Dermis microvascular lymphatic vessel endothelial cell (primary cell): ENCODE measurements around the gene CD99. TPM values are rescaled to one million over a fixed set of nuclear protein-coding genes. Genes with fewer than 3 reads are reported as not detected.
"Not testable (repeated sequence)": the region's sequence is repeated elsewhere in the genome, so short reads cannot be mapped to it uniquely, and the experiment has no call there.

Experiments
- DNase-seq, 2 donors: peaks; one replicate each; pipeline versions ENCODE4 v3.0.0 to v3.0.0-alpha.2; 2010; ENCODE audit warnings: low read depth in 2 of 2
- total RNA-seq: library from RNA; depleted of rRNA; stranded (reverse); fragments of >200 nt; gene quantifications from 2 replicates; pipeline ENCODE4 v1.2.1, GENCODE V29; 2014

The CD99 gene
- total RNA-seq, 1 donor from 2014 or later: 199 TPM

DNA sequence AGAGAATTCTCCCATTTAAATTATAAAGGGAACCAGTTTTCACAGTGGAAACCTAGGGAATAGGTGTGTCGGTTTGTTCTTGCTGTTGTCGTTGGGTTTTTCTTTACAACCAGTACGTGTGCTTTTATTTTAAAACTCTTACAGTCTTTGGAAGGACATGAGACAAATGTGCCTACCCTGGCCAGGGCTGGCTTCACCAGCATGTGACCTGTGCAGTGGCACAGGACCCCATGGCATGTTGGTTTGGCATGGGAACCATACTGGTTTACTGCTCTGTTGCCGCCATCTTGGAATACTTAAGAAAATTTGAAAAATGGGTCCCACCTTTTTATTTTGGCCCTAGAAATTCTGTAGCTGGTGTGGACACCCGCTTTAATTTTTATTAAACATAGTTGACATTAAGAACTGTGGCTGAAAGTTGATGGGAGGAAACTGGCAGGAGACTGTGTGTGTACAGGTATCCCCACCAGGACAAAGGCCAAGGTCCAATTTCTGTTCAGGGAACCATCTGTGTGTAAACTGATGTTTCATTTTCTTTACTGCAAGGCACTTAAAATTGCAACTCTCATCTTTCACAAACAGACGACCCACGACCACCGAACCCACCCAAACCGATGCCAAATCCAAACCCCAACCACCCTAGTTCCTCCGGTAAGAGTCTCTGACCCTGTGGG is 28.8 kb downstream of the CD99 start:
- DNase-seq: no peak

DNA sequence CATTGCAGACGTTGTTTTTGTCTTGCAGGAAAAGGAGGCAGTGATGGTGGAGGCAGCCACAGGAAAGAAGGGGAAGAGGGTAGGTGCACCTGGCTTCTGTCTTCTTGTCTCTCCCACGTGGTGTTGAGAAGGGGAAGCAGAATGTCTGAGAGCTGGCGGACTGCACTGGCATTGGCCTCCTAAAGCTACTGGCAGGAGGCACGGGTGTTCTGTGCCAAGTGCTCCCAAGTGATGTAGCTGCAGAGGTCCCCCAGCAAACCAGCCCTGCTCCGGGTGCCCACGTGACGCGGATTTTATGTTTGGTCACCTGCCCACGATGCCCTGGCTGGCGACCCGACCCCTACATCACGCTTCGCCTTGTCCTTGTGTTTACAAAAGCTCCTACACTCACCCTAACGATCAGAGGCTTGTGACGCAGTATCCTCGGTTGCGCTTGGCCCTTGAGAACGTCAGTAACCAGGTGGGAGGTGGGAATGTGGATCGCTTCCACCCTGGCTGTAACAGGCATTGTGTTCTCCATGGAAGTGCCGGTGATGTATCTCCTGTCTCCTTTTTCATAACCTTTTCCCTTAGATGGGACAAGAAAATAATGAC is 32.3 kb downstream of the CD99 start:
- no peak for DNase-seq

DNA sequence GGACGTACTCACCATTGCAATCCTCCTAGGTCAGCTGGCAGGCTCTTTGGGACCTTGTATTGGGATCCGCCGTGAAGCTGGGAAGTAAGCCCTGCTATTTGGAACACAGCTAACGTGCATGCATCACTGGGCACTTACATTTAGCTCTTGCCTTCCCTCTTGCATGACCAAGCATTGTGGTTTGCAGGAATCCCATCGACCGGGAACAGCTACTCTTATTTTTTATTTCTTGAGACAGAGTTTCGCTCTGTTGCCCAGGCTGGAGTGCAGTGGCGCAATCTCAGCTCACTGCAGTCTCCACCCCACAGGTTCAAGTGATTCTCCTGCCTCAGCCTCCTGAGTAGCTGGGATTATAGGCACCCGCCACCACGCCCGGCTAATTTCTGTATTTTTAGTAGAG is 36.2 kb downstream of the CD99 start:
- not testable (repeated sequence) for DNase-seq

DNA sequence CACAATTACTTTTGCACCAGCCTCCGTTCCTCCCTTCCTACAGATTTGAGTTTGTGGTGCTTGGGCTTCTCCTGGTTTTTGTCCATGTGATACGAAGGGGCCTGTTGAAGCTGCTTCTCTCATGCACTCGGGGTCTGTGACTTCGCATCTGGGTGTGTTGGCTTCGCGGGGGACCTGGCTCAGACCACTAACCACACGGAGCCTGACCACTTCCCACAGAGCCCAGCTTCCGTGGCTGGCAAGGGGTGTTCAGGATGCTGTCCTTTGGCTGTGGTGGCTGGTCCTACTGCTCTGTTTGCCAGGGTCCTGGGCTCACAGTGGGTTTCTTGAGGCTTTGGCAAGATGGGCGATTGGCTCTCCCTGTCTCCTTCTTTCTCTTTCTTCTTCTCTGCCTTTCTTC is 41.0 kb downstream of the CD99 start:
- no peak for DNase-seq

DNA sequence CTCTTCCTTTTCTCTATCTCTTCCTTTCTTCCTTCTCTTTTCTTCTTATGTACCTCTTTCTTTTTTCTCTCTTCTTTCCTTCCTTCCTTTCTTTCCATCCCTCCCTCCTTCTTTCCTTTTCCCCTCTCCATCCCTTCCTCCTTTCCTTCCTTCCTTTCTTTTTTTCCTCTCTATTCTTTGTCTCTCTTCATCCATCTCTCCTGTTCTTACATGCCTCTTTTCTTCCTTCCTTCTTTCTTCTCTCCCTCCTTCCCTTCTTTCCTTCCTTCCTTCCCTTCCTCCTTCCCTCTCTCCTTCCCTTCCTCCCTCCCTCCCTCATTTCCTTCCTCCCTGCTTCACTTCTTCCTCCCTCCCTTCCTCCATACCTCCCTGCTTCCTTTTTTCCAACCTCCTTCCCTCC is 41.6 kb downstream of the CD99 start:
- no peak for DNase-seq

DNA sequence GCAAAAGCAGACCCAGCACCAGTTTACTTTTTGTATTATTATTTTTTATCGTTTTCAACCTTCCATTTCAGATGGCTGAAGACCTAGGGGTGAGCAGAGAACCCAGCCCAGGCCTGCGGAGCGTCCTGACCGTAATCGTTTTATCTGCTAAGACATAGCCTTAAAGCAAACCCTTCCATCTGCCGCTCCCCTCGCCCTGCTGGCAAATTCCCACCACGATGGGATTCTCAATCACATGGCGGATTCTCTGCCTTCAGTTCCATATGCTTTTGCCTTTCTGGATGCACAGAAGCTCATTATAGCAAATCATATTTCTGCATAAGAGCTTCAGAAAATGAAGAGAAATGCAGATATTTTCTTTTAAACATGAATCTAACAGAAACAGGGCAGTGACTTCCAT is 42.2 kb downstream of the CD99 start:
- no peak for DNase-seq

DNA sequence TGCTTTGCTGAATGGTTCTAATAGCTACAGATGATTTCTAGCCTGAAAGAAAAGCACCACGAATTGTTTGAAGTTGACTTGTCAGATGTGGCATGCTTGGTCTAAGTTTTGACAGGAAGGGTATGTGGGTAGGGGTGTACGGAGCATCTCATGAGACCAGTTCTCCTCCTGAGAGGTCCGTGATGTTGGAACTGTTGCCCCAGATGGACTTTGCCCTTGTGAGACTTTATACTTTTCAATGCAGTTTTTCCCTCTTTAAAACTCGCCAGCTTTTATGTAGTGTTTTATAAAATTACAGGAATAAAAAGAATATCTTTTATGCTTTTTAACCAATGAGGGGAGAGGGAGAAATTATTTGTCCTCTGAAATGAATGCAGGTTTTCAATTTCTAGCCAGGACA is 44.2 kb downstream of the CD99 start:
- DNase-seq: no peak

DNA sequence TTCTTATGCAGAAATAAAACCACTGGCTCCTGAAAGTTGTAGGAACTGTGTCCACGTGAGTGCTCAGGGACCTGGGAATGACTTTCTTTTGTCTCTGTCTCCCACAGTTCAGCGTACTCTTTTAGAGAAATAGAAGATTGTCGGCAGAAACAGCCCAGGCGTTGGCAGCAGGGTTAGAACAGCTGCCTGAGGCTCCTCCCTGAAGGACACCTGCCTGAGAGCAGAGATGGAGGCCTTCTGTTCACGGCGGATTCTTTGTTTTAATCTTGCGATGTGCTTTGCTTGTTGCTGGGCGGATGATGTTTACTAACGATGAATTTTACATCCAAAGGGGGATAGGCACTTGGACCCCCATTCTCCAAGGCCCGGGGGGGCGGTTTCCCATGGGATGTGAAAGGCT is 49.6 kb downstream of the CD99 start:
- no peak for DNase-seq

DNA sequence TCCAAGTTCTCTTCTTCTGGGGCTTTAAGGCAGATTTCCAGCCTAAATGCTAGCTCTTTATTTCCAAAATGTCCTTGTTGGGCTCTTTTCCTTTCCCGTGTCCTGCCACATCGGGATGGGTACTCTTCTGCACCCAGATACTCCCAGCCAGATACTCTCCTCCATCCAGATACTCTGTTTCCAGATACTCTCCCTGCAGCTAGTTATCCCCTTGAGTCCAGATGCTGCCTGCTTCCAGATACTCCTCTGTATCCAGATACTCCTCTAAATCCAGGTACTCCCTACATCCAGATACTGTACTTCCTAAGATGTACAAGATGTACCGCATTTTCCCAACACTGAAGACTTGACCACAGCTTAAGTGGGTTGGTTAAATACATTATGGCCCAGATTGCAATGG is 50.3 kb downstream of the CD99 start:
- DNase-seq: no peak

DNA sequence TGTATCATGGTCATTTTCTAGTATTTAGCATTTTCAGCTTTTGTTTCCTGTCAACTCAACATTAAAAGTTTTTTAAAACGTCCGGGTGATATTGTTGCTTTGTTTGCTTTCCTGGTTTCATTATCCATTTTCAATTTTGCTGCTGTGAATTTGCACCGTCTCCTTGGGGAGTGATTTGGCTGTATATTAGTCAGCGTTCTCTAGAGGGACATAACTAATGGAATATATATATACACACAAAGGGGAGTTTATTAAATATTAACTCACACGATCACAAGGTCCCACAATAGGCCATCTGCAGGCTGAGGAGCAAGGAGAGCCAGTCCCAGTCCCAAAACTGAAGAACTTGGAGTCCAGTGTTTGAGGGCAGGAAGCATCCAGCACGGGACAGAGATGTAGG is 55.2 kb downstream of the CD99 start:
- peak; percentile 15 to 56 for DNase-seq

DNA sequence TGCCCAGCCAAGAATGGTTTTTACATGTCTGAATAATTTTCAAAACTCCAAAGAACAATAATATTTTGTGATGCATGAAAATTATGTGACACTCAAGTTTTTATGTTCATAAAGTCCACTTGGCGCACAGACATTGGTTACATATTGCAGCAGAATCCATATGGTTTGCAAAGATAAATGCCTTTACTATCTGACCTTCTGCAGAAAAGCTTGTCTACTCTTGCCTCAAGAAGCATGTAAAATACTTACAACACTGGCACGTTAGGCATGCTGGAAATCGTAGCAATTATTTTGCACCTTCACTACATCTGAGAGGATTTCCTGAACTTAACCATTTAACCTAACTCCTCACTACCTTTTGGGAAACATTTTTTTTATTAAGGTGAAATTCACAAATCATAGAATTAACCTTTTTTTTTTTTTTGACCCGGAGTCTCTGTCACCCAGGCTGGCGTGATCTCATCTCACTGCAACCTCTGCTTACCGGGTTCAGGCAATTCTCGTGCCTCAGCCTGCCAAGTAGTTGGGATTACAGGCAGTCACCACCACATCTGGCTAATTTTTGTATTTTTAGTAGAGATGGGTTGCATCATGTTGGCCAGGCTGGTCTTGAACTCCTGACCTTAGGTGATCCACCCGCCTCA is 57.2 kb downstream of the CD99 start:
- DNase-seq: no peak

DNA sequence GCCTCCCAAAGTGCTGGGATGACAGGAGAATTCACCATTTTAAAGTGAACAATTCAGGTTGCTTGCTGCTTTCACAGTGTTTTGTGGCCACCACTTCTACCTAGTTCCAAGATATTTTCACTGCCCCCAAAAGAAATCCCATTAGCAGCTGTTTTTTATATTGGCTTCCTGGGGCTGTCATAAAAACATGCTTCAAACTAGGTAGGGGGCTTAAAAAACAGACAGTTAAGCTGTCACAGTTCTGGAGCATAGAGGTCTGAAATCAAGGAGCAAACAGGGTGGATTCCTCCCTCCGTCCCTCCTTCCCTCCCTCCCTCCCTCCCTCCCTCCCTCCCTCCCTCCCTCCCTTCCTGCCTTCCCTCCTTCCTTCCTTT is 57.7 kb downstream of the CD99 start:
- DNase-seq: no peak

DNA sequence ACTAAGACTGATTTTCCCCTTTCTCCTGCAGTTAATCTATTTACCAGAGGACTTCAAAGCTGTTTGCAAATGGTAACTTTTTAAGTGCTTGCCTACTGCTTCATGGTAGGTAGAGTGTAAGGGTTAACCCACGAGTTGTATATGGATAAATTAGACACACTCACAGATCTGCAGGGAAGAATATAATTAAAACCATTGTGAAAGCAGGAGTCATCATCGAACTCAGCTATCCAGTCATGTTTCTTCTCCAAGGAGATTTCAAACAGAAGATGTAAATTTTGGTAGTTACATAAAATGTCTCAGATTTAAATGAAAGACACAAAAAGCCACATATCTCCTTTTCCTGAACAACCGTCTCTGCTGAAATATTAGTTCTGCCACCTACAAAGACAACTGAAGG is 60.2 kb downstream of the CD99 start:
- DNase-seq: no peak

DNA sequence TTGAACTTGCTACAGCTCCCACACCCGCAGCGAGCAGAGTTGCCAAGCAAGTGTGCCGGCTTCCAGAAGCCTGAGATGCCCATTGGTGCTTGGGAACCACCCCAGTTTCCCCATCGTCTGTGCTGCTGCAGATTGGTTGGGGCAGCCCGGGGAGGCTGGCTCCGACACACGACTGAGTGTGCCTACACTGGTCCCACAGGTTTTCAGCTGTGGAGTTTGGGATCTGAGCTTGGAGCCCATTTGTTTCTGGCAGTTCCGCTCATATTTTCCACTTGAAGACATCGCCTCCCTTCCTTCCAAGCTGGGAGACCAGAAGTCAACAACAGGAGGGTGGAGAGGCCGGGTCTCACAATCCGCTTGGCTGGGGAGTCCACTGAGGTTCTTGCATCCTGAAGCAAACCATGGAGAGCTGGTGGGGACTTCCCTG is 60.8 kb downstream of the CD99 start, which contains the start of gene XG:
XG (plus strand) TSS at position 167 of the 427 bp plus-strand sequence; CDS start at position 402, 235 bp downstream.
- DNase-seq: not testable (repeated sequence)

DNA sequence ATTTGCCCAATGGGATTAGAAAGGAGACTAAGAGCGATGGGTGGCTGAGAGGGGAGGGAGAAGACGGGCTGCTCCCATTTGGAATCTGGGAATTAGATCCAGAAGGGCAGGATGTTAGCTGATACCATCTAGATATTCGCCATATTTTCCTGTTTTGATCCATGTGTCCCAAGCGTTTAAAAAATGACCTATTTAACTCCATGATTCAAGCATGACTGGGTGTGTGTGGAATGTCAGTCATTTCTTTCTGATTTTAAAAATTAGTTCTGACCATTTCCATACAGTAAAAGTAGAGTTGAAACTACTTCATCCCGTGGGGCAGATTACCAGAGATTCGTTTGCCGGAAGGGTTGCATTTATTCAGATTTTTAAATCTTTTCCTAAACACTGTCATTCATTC is 61.3 kb downstream of the CD99 start:
- peak in 1 of 2 donors; percentile 55 for DNase-seq

DNA sequence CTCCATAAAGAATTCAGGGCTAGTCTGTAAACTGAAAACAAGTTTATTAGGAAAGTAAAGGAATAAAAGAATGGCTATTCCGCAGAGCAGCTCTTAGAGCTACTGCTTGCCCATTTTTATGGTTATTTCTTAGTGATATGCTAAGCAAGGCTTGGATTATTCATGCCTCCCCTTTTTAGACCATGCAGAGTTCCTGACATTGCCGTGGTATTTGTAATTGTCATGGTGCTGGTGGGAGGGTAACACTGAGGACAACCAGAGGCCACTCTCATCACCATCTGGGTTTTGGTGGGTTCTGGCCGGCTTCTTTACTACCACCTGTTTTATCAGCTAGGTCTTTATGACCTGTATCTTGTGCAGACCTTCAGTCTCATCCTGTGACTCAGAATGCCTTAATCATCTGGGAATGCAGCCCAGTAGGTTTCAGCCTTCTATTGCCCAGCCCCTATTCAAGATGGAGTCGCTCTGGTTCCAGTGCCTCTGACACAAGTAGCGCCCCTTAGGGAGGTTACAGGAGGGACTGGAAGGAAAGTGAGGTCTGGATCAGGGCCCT is 64.1 kb downstream of the CD99 start:
- not testable (repeated sequence) for DNase-seq

DNA sequence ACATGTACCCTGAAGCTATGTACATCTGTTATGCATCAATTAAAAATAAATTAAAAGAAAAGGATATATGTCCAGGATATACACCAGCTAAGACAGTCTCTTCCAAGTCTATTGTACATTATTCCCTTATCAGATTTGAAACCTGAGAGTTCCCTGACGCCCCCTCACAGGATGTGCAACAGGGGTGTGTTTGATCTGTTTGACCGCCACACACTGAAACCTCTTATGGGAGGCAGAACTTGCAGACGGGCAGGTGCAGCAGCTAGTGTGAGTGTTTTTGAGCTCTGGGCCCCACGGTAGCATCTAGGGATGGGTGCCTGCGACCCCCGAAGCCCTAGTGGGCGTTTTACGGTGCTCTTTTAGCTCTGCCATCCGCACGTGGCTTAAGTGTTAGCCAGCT is 65.5 kb downstream of the CD99 start:
- DNase-seq: no peak

DNA sequence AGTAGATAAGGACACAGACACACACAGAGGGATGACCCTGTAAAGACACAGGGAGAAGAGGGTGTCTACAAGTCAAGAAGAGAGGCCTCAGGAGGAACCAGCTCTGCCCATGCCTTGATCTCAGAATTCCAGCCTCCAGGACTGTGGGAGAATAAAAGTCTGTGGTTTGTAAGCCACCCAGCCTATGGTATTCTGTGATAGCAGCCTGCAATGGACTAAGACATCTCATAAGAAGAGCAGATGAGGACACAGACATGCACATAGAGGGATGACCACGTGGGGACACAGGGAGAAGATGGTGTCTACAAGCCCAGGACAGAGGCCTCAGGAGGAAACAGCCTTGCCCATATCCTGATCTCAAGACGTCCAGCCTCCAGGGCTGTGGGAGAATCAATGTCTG is 70.2 kb downstream of the CD99 start:
- no peak for DNase-seq

DNA sequence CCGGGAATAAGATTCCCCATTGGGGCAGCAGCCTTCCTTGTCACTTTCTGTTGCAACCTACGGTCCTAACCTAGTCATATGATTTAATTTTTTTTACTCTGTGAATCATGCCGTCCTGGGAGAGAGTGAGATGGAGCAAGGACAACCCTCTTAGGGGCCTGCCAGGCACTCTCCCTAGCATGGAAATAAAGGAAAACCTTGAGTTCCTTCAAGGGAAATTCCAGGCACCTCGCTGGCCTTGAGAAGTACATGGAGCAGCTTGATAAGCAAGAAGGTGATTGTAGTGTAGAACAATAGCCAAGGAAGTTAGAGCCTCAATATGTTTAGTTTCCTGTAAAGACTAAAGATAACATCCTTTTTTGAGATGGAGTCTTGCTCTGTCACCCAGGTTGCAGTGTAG is 71.6 kb downstream of the CD99 start:
- peak in 1 of 2 donors; percentile 80 for DNase-seq

DNA sequence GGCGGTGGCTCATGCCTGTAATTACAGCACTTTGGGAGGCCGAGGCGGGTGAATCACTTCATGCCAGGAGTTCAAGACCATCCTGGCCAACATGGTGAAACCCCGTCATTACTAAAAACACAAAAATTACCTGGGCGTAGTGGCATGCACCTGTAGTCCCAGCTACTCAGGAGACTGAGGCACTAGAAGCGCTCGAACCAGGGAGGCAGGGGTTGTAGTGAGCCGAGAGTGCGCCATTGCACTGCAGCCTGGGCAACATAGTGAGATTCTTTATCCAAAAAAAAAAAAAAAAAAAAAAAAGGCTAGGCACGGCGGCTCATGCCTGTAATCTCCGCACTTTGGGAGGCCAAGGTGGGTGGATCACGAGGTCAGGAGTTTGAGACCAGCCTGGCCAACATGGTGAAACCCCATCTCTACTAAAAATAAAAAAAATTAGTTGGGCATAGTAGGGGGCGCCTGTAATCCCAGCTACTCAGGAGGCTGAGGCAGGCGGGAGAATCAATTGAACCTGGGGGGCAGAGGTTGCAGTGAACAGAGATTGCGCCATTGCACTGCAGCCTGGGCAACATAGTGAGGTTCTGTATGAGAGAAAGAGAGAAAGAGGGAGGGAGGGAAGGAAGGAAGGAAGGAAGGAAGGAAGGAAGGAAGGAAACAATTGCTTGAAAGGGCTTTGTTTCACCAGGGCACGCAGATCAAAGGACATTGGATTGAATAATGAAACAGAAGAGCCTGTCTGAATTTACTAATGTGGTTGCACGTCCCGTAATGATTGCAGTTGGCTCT is 73.9 kb downstream of the CD99 start:
- not testable (repeated sequence) for DNase-seq

DNA sequence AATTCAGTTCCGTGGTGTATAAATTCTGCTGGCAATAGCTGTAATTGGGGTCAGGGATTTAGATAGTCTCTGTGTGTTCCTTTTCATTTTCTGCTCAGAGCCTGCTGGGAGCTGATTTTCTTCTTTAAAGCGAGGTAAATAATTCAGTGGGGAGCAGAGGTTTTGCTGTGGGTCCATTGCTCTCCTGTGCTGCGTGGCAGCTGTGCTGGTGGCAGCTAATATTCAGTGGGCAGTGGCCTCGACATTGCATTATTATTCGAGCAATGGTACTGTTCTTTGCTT is 74.4 kb downstream of the CD99 start:
- no peak for DNase-seq

DNA sequence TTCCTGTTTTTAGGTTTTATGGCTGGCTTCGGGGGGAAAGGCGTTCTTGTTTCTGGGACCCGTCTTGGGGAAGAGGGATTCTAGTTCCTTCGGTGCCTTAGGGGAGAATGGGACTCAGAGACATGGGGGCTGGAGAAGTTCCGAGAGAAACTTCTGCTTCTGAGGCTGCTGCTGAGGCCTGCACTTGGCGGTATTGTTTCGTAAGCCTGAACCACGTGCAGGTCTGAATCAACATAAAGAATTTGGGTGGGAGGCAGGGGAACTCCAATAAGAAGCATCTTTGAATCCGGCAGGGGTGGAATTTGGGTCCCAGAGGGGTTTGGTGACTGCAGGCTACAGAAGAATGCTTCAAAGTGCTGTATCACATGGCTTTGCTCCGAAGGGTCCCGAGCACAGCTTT is 75.8 kb downstream of the CD99 start:
- DNase-seq: no peak
